Common myeloid progenitor, CD34-positive (primary cell): ENCODE results near the gene SH3TC1.

Source experiments
- CTCF ChIA-PET: fragments of 350-600 bp; sonication (Branson Sonifier 250); formaldehyde crosslinking; loops from one replicate; lab custom pipeline; 2021; ENCODE audit warnings: antibody characterized with exemption; lab: Charles Lee
- POLR2A ChIA-PET: fragments of 350-600 bp; sonication (Branson Sonifier 250); formaldehyde crosslinking; loops from one replicate; lab custom pipeline; 2021; ENCODE audit warnings: antibody characterized with exemption; lab: Charles Lee
- DNase-seq, 3 donors: peaks; one replicate each; pipeline versions ENCODE4 v3.0.0 to v3.0.0-alpha.2; 2013
- H3K27ac ChIP-seq, 2 experiments: 1 replicate in 1 of 2; 2 replicates in 1 of 2; pipeline ENCODE4 v1.7.0; 2013; ENCODE audit warnings: inconsistent platforms in 2 of 2, low read length in 2 of 2, mild to moderate bottlenecking in 2 of 2, low read depth in 1 of 2, moderate library complexity in 1 of 2; ENCODE audit not compliant: severe bottlenecking in 2 of 2, insufficient read depth in 1 of 2, poor library complexity in 1 of 2
- H3K27me3 ChIP-seq, 5 experiments: replicated peaks in 2 of 5; 1 replicate in 3 of 5; 2 replicates in 2 of 5; pipeline versions ENCODE4 v1.6.1 to v1.7.0; 2013; ENCODE audit warnings: low read length in 4 of 5, mild to moderate bottlenecking in 2 of 5, moderate library complexity in 2 of 5, inconsistent platforms in 1 of 5; ENCODE audit not compliant: insufficient read depth in 5 of 5, control insufficient read depth in 4 of 5
- H3K36me3 ChIP-seq, 4 experiments: 1 replicate in 2 of 4; 2 replicates in 2 of 4; pipeline versions ENCODE4 v1.6.1 to v1.7.0; 2013; ENCODE audit warnings: low read length in 3 of 4, control low read depth in 1 of 4, mild to moderate bottlenecking in 1 of 4; ENCODE audit not compliant: control insufficient read depth in 4 of 4, insufficient read depth in 4 of 4
- H3K4me1 ChIP-seq, 4 experiments: 1 replicate in 3 of 4; 2 replicates in 1 of 4; pipeline versions ENCODE4 v1.6.1 to v1.7.1; 2013; ENCODE audit warnings: low read length in 3 of 4, mild to moderate bottlenecking in 3 of 4, control low read depth in 1 of 4, inconsistent platforms in 1 of 4, moderate library complexity in 1 of 4; ENCODE audit not compliant: control insufficient read depth in 4 of 4, insufficient read depth in 4 of 4; ENCODE audit errors: control extremely low read depth in 1 of 4
- H3K4me3 ChIP-seq, 7 experiments: 1 replicate in 4 of 7; 2 replicates in 3 of 7; pipeline versions ENCODE4 v1.5.1 to v1.7.0; 2013; ENCODE audit warnings: mild to moderate bottlenecking in 7 of 7, low read length in 6 of 7, moderate library complexity in 6 of 7, inconsistent platforms in 2 of 7, low read depth in 2 of 7, control low read depth in 1 of 7; ENCODE audit not compliant: insufficient read depth in 4 of 7, control insufficient read depth in 1 of 7; ENCODE audit errors: extremely low read depth in 1 of 7
- H3K9me3 ChIP-seq, 5 experiments: 1 replicate in 4 of 5; 2 replicates in 1 of 5; pipeline versions ENCODE4 v1.6.1 to v1.7.1; 2013; ENCODE audit warnings: low read length in 4 of 5, mild to moderate bottlenecking in 2 of 5, inconsistent platforms in 1 of 5, low read depth in 1 of 5, moderate library complexity in 1 of 5; ENCODE audit not compliant: control insufficient read depth in 4 of 5, insufficient read depth in 2 of 5; ENCODE audit errors: control extremely low read depth in 1 of 5
- WGBS: methylation state at CpG from one replicate; pipeline ENCODE4 v1.1.5; 2013; ENCODE audit not compliant: insufficient coverage; 5-methylcytosine and 5-hydroxymethylcytosine counted together

SH3TC1 gene

DNA sequence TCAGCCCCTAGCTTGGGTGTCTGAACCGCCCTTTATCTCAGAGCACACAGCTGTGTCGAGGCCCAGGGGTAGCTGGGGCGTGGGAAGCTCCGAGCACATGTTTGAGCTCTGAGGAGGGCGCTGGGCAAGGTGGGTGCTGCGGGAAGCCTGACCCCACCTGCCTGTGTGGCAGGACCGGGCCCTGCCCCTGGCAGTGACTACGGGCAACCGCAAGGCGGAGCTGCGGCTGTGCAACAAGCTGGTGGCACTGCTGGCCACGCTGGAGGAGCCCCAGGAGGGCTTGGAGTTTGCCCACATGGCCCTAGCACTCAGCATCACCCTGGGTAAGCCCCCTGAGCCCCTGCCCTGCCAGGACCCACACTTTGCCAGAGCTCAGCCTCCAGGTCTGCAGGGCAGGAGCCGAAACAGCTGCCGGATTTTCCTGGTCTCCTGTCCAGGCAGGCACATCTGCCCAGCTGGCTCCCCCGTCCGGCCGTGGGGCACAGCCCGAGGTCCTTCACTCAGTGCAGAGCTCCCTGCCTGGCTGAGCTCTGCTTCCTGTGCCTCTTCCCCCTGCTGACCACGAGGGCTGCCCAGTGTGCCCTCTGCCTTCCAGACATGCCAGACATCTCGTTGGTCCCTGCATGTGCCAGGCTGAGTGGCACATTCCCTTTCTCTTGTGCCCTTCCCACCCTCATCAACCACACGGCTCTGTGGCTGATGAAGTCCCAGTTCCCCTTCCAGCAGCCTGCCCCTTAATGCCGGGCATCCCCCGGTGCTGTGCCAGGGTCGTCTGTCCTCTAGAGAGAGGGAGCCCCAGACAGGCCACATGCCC, 37.2 kb downstream of the SH3TC1 start:
- Histone ChIP-seq H3K27me3 (no peaks in the 10 kb centered on the region), H3K4me3 (no peak overlapping the region), H3K36me3 (peaks cover 3 to 97% (median 66%) of the 10 kb centered on the region in 4 experiments), H3K9me3 (no peaks in the 10 kb centered on the region), H3K27ac (no peak overlapping the region), H3K4me1 (peaks cover 0 to 25% (median 10%) of the 10 kb centered on the region in 4 experiments)
- 90% methylated on average over 24 of the region's 24 CpGs for WGBS
- CTCF ChIA-PET = interaction anchor here (0.8 to 3.1 kb wide), 9 partner anchors 8 to 170 kb away, joined by 3 to 17 read pairs (median 4); no protein-coding TSS in a partner anchor
- POLR2A ChIA-PET = interaction anchor here (0.6 kb wide), 1 partner anchor 42 kb away, joined by 5 read pairs; no protein-coding TSS in a partner anchor
- DNase-seq = no peak

DNA sequence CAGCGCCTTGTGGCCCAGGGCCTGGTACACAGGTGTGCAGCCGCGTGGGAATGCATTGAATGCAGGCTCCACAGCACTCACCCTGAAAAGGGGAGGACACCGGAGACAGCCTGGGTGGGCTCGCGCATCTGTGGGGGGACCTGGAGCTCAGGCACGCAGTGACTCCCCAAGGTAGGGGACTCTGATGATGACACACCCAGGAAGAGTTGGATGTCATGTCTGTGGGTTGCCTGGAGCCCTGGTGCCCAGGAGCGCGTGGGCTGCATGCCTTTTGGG, 37.8 kb downstream of the SH3TC1 start:
- Histone ChIP-seq H3K36me3 (peaks cover 3 to 97% (median 66%) of the 10 kb centered on the region in 4 experiments), H3K27ac (no peak overlapping the region), H3K4me1 (peaks cover 0 to 25% (median 11%) of the 10 kb centered on the region in 4 experiments), H3K27me3 (no peaks in the 10 kb centered on the region), H3K9me3 (no peaks in the 10 kb centered on the region), H3K4me3 (no peak overlapping the region)
- DNase-seq = no peak
- ChIA-PET CTCF (interaction anchor here (1.2 to 3.1 kb wide), 5 partner anchors 8 to 169 kb away, joined by 3 to 17 read pairs (median 11); no protein-coding TSS in a partner anchor), POLR2A (no interaction called here)
- 98% methylated on average over 9 of the region's 9 CpGs for WGBS

DNA sequence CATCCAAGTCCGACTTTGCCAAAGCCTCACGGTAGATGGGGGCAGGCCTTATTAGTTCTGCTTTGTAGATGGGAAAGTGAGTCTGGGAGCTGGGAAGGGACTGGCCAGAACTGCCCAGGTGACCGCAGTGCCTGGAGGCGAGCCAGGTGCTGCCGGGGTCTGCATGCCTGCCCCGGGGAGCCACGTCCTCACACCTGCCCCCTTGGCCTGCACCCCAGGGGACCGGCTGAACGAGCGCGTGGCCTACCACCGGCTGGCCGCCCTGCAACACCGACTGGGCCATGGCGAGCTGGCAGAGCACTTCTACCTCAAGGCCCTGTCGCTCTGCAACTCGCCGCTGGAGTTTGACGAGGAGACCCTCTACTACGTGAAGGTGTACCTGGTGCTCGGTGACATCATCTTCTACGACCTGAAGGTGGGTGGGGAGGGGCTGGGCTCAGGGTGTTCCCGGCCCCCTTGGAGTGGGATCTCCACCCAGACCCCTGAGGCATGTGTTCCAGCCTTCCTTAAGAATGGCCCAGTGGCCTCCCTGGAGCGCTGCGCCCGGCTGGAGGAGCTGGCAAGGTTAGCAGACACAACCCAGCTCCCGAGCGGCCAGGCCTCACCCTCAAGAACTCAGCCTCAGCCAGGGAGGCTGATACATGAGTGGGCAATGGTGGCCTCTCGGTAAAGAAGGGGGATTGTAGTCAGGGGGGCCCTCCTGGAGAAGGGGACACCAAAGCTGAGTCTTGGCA, 38.3 kb downstream of the SH3TC1 start:
- no peak overlapping the region for H3K4me3 ChIP-seq
- H3K36me3 ChIP-seq = peaks cover 3 to 94% (median 64%) of the 10 kb centered on the region in 4 experiments
- CTCF ChIA-PET = interaction anchor here (0.7 to 3.1 kb wide), 8 partner anchors 9 to 172 kb away, joined by 3 to 17 read pairs (median 6); no protein-coding TSS in a partner anchor
- H3K27me3 ChIP-seq = no peaks in the 10 kb centered on the region
- DNase-seq = no peak
- WGBS = 97% methylated on average over 27 of the region's 29 CpGs
- peaks cover 0 to 28% (median 16%) of the 10 kb centered on the region in 4 experiments for H3K4me1 ChIP-seq
- POLR2A ChIA-PET = no interaction called here
- H3K9me3 ChIP-seq = no peaks in the 10 kb centered on the region
- H3K27ac ChIP-seq = no peak overlapping the region

DNA sequence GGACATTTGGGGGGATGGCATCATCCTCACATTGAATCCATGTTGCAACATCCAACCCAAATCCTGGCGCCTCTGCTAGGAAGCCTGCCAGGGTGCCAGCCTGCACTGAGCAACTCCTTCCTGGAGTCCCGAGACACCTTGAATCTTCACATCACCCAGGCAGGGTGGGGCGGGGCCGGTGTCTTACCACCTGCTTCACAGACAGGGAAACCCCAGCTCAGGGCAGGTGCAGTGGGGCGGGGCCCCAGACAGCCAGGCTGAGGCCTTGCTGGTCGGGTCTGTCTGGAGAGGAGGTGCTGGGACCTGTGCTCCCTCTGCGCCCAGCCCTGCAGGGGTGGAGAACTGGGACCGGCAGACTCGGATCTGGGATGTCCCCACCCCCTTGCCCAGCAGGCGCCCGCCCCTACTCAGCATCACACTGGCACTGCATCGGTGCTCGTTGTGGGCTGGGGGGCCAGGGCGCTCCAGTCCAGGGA, 39.0 kb downstream of the SH3TC1 start:
- no peak overlapping the region for H3K27ac ChIP-seq
- H3K9me3 ChIP-seq = no peaks in the 10 kb centered on the region
- H3K4me1 ChIP-seq = peaks cover 0 to 30% (median 19%) of the 10 kb centered on the region in 4 experiments
- no peak overlapping the region for H3K4me3 ChIP-seq
- DNase-seq = no peak
- H3K36me3 ChIP-seq = peaks cover 3 to 93% (median 62%) of the 10 kb centered on the region in 4 experiments
- 98% methylated on average over 7 of the region's 14 CpGs for WGBS
- H3K27me3 ChIP-seq = no peaks in the 10 kb centered on the region
- ChIA-PET POLR2A (no interaction called here), CTCF (interaction anchor here (0.7 to 3.0 kb wide), 6 partner anchors 10 to 165 kb away, joined by 3 to 14 read pairs (median 5); no protein-coding TSS in a partner anchor)

DNA sequence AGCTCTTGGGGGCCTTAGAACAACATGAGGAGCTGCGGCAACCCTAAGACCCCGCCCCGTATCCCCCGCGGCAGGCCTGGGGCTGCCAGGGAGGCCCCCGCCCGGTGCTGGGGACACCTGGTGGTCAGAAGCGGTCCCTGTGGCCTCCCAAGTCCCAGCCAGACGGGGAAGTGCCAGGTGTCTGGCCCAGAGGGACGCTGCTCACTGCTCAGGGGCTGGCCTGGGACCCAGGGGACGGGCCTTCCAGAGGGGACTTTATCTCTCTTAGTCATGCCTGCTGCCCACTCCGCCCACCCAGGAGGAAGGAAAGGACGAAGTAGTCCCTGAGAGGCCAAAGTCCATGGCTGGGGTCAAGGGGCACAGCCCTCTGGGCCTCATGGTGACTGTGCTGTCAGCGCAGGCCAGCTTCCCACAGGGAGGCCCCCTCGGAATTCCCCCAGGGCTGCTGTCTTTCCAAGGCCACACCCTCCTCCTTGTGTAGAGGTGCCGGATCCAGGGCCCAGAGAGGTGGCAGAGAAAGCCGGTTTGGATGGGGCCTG, 39.5 kb downstream of the SH3TC1 start:
- CTCF ChIA-PET = interaction anchor here (1.3 to 3.0 kb wide), 4 partner anchors 14 to 164 kb away, joined by 3 to 14 read pairs (median 5); no protein-coding TSS in a partner anchor
- H3K4me3 ChIP-seq = no peak overlapping the region
- peaks cover 0 to 30% (median 19%) of the 10 kb centered on the region in 4 experiments for H3K4me1 ChIP-seq
- WGBS = 88% methylated on average over 16 of the region's 17 CpGs
- H3K27ac ChIP-seq = no peak overlapping the region
- POLR2A ChIA-PET = no interaction called here
- DNase-seq = no peak
- H3K27me3 ChIP-seq = no peaks in the 10 kb centered on the region
- H3K9me3 ChIP-seq = no peaks in the 10 kb centered on the region
- peaks cover 3 to 88% (median 57%) of the 10 kb centered on the region in 4 experiments for H3K36me3 ChIP-seq

DNA sequence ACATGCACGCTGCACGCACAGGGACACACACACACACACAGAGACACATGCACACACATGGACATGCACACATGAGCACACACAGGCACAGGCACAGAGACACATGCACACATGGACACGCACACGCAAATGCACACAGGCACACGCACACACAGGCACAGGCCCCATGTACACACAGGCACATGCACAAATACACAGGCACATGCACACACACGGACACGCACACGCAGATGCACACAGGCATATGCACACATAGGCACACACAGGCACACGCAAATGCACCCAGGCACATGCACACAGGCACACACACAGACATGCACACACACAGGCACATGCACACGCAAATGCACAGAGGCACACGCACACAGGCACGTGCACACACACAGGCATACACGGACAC, 40.1 kb downstream of the SH3TC1 start:
- Histone ChIP-seq H3K9me3 (no peaks in the 10 kb centered on the region), H3K4me3 (no peak overlapping the region), H3K27me3 (no peaks in the 10 kb centered on the region), H3K36me3 (peaks cover 3 to 81% (median 52%) of the 10 kb centered on the region in 4 experiments), H3K27ac (no peak overlapping the region), H3K4me1 (peaks cover 0 to 30% (median 19%) of the 10 kb centered on the region in 4 experiments)
- DNase-seq = no peak
- POLR2A ChIA-PET = no interaction called here
- CTCF ChIA-PET = interaction anchor here (1.3 to 1.4 kb wide), 2 partner anchors 14 to 20 kb away, joined by 3 to 6 read pairs; no protein-coding TSS in a partner anchor
- WGBS = 100% methylated on average over 8 of the region's 13 CpGs
